ENCODE data around the gene WWOX.

DNA sequence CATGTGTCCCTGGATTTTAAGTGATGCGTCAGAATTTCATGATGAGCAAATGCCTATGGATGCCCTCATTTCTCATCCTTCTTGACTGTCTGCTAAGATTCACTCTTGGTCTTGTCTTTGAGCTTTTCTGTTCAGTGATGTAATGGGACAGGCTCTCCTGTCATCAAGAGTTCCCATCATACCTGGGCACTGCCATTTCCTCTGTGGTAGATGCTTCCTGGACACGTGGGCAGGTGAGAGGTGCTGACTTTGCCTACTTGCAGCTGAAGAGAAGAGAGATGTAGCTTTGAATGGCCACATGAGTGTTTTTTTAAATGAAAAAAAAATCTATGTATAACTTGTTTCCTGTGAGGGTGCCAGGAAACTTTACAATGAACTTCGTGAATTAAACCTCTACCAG lies 943.4 kb downstream of the WWOX start:
- TF ChIP-seq, protein P1, sequence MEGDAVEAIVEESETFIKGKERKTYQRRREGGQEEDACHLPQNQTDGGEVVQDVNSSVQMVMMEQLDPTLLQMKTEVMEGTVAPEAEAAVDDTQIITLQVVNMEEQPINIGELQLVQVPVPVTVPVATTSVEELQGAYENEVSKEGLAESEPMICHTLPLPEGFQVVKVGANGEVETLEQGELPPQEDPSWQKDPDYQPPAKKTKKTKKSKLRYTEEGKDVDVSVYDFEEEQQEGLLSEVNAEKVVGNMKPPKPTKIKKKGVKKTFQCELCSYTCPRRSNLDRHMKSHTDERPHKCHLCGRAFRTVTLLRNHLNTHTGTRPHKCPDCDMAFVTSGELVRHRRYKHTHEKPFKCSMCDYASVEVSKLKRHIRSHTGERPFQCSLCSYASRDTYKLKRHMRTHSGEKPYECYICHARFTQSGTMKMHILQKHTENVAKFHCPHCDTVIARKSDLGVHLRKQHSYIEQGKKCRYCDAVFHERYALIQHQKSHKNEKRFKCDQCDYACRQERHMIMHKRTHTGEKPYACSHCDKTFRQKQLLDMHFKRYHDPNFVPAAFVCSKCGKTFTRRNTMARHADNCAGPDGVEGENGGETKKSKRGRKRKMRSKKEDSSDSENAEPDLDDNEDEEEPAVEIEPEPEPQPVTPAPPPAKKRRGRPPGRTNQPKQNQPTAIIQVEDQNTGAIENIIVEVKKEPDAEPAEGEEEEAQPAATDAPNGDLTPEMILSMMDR (IDR thresholded peaks at IDR 0.05) = no peak
- TF ChIP-seq POLR2A (IDR thresholded peaks at IDR 0.05) (no peak), EP300 (IDR thresholded peaks at IDR 0.05) (no peak)
